Measurements from ENCODE around the gene CCDC190.
"Not testable (repeated sequence)": the region's sequence is repeated elsewhere in the genome, so short reads cannot be mapped to it uniquely, and the experiment has no call there.

CCDC190 gene

DNA sequence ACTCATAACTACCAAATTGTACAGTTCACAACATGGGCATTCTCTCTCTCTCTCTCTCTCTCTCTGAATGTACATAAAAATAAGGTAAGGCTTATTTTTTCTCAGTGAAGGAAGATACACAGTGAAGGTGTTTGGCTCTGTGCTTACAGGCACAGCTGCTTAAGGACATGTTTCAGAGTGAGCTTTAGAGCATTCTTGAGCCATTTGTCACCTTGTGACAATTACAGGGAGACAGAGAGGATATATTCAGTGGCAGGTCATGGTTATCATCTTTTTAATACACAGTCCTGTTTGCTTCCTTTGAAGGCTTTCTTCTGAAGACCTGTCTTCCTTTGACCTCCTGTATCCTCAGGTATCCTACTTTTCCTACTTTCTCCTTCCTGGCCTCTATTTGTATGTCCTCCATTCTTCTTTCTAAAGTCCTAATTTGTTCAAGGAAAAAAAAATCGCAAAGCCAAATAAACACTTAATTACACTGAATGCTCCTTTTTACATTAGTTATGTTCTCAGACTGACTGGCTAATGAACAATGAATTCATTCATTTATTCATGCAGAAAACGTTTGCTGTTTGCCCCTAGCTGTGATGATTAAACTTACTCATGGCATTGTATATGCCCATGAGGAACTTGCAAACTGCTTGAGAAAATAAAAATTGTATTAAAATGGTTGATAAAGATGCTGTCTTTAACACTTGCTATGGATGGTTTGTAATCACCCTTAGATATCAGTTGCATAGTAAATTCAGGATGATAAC lies 37.0 kb downstream of the CCDC190 start:
- no peak for DNase-seq

DNA sequence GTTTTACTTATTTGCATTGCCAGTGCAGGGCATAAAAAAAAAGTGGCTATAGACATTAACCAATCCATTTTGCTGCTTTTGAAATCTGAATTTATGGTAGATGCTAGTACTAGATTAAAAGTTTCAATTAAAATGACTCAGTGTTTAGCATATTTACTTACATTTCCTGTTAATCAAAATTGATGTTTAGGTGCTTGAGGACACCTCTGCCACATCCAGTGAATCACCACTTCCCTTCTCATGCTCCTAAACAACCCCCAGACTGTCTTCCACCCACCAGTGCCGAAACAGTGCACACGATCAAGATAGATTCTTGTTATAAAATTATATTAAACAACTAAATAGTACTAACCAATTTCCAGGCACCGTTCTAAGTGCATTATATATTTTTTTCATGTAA lies 37.7 kb downstream of the CCDC190 start:
- DNase-seq, result no peak

DNA sequence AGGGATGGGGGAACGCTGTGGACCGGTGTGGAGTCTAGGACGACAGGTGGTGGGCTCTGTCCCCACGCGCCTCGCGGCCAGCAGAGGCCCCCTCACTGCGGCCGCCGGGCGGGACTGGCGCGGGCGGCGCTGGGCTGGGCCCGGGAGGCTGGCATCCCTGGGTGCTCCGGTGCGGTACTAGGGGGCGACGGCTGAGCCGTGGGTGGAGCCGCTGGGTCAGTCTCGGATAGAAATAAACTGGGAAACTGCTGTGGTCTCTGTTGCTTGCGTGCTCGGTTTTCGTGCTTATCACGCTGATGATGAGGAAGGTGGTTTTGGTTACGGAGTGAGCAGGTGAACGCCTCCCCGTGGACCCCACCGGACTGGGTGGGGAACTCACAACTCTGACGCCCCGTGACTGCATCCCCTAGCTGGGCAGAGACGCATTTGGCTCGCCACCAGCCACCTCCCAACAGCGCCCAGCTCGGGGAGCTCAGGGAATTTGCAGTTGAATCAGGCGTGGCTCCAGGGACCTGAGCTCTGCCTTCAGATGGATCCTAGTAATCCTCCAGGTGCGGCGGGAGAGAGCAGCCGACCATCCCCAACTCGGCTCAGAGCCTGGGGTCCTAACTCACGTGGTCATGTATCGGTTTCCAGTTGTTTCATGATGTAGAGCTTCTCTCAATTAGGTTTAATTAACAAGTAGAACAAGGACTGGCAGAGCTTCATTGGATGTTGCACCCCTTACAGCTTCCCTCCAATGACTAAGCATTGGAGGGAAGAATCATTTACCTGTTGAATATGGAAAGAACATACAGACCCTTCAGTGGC lies 38.4 kb downstream of the CCDC190 start:
- no peak for DNase-seq

DNA sequence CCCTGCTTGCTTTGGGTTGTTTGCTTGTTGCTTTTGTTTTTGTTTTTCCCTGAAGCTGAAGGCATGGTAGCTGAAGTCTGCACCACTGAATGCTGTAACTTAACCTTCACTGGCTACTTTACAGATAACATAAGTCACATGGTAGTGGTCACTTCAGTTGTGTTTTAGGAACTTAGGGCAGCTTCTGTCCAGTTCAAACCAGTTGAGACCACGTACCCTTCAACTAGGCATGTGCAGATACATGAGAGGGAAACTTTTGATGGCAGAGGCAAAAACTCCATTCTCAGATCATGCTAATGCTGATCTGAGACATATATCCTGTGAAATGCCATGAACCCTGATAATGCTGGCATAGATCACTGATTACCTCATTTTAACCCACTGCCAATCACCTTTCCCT lies 42.3 kb downstream of the CCDC190 start:
- DNase-seq, result not testable (repeated sequence)

DNA sequence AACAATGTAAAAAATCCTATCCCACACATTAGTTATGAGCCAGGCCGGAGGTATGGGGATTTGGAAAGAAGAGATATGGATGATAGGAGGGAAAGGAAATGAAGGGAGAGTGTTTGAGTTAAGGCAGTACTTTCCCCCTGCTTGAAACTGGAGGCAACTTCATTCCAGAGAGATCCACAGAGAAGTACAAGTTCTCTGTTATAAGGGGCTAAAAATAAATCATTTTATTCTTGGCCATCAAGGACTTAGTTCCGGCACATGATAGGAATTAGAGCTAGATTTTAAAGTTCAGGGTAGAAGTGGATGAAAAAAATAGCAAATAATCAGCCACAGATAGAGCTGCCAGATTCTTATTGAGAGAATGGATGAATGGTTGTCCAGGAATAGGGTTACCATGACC lies 42.8 kb downstream of the CCDC190 start:
- DNase-seq, result not testable (repeated sequence)

DNA sequence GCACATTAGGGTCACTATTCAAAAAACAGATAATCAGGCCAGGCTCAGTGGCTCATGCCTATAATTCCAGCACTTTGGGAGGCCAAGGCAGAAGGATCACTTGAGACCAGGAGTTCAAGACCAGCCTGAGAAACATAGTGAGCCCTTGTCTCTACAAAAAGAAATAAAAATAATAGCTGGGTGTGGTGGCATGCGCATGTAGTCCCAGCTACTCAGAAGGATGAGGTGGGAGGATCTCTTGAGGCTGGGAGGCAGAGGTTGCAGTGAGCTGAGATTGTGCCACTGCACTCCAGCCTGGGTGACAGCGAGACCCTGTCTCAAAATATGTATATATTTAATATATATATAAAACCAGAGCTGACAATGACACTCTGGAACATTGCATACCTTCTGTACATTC lies 48.6 kb downstream of the CCDC190 start:
- not testable (repeated sequence) for DNase-seq

DNA sequence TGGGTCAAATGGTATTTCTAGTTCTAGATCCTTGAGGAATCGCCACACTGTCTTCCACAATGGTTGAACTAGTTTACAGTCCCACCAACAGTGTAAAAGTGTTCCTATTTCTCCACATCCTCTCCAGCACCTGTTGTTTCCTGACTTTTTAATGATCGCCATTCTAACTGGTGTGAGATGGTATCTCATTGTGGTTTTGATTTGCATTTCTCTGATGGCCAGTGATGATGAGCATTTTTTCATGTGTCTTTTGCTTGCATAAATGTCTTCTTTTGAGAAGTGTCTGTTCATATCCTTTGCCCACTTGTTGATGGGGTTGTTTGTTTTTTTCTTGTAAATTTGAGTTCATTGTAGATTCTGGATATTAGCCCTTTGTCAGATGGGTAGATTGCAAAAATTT lies 53.5 kb downstream of the CCDC190 start:
- DNase-seq, result not testable (repeated sequence)
